HG03521 (cell line): ENCODE data around the gene COBL.

Source experiments
- ATAC-seq: cut with Tn5 transposase; IDR thresholded peaks from one replicate; pipeline ENCODE4 v1.9.1; 2021; ENCODE audit warnings: mild to moderate bottlenecking, moderate library complexity; ENCODE audit not compliant: unreplicated experiment

Gene COBL

DNA sequence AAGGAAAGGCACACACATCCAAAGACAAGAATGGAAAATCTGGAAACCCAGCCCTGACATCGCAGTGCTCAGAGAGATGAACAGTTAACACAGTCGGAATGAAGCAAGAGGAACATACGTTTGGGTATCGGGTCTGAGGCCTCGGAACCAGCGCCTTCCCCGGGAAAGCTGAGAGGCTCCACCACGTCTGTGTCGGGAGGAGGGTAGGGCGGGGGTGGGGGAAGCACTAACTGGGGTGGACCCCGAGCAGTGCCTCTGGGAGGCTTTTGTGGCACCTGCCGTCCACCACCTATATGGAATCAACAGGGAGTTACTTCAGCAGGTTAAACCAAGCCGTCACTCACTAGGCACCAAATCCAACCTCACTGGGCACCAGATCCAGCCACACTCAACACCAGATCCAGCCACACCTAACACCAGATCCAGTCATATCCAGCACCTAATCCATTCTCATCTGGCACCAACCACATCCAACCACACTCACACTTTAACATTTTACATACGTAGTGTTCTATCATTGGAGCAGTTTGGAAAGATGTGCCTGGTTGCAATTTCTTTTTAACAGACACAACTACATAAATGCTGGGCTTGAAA is 233.6 kb downstream of the COBL start:
- no peak for ATAC-seq

DNA sequence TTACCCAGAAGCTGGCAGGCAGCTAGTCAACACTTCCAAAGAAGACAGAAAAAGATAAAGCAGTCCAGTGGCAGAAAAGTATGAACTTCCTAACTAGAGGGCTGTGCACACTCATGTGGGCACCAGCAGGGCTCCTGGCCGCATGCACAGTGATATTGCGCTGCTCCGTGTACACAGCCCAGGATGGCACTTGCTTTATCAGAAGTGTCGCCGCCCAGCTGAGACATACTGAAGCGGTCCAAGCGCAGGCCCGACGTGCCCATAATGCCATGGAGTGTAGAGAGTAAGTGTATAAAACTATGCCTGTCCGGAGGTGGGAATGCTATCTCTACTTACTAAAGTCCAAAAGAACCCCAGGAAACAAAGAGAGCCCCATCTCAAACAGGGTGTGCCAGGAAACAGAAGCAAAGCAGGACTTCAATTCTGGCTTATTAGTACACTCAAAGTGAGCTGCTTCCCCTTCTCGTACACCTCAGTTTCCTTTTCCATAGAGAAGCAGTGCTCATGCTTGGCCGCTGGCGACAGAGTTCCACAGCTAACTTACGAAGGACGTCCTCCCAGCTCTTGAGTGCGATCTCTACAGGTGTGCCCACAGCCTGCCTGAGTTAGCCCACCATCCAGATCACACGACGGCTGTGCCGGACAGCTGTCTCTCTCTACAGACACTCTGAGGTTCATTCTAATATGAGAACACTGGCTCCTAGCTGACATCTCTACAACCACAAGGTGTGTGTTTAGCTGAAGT is 234.3 kb downstream of the COBL start:
- no peak for ATAC-seq

DNA sequence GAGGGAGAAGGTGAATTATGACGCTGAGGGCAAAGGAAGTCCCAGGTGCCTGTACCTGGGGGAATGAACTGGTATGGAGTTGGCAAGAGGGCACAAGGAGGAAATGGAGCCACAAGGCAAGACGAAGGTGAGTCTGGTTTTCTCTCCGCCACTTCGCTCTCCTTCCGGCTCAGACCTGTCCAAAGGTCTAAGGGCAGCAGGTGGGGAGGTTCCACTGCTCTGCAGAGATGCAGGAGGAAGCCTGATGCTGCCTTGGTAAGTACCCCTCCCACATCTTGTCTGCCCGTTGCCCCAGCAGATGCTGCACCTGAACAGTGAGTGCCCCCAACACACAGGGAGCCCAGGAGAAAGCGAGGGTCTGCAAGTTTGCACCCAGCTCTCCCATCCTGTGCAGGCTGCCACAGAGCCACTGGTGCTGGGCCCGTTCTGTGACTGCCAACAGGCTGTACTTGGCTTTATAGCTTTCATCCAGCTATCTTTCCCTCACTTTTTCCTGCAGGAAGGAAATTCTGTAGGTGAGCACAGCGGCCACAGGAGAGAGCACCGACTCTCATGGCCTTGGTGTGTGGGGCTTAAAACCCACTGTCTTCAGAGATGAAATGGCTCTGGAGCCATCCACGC is 235.2 kb downstream of the COBL start:
- no peak for ATAC-seq

DNA sequence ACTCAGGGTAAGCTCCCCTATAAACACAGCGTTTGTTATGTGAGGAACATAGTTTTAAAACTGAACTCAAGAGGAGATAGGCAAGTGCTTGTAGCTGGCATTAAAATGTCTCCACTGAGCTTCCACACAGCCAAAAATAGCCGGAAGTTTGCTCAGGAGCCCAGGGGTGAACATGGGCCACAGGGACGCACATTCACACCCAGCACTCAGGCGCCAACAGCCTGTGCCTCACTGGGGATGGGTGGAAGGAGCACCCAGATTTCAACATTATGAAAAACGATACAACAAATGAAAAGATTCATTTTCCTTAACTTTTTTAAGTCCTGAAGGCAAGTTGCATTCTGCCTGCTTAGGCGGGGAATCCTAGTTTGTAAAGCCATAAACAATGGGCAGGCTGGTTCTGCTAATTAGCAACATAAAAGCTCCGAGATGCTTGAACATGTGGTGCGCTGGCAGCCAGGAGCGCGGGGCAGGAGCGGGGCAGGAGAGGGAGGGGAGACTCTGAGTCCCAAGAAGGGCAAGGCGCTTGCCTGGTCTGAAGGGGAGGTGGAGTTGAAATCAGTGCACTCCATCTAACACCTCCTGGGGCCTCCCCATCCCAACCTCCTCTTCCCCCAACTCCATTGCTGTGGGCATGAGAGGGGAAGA is 235.9 kb downstream of the COBL start:
- ATAC-seq = no peak

DNA sequence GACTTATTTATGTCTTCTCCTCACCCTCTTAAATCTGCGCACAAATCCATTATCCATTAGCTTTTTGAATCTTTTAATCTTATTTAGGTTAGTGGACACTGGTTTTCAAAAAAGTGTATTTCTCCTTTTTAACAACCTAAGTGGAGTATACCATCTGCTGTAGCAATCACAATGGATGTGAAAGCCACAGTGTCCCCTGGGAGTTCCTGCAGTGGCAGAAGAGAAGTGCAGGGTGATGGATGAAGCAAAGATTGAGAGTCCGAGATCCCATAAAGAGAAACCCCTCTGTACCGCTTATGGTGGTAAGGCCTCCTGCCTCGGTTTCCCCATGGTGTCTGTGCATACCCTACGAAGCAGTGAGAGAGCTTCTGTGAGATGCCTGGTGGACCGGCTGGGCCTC is 236.4 kb downstream of the COBL start:
- ATAC-seq = no peak

DNA sequence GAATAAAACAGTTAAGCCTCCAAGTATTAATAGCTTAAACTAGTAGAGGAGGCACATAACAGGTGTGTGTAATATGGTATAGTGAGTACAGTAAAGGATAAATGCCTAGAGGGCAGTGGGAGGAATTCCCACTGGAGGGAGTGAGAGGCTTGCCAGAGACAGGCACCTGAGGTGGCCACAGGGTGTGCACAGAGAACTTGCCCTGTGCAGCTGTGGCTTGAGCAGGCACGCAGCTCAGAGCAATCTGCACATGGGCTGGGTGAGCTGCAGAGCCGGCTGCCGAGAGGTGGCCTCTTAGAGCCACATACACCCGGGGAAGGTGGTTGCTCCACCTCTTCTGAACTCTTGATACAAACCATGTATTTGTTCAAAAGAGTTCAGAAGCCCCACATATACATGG is 237.1 kb downstream of the COBL start:
- no peak for ATAC-seq

DNA sequence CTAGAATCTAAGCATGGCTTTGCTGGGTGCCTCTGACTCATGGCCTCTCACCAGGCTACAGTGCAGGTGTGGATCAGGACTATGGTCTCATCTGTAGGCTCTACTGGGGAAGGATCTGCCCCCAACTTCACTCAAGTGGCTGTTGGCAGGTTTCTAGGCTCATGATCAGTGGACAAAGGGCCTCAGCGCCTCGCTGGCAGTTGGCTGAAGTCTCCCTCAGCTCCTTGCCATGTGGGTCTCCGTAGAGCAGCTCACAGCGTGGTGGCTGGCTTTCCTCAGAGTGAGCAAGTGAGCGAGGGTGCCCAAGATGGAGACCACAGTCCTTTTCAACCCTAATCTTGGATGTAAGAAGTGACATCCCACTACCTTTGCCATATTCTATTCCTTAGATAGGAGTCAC is 238.0 kb downstream of the COBL start:
- ATAC-seq = no peak

DNA sequence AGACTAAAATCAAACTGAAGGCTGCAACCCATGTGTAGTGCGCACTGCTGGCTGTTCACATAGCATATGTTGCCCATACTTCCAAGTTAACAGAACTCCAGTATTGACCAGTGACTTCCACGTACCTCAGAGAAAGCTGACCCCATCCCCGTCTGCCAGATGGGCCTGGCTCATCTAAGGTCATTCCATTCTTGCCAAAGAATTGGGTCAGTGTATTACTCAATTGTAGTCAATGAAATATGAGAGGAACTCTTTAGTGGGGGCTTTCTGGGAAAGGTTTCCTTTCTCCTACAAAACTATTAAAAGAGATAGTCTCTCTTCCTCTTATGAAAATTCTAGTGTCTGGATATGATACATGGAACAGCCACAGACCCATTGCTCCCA is 238.6 kb downstream of the COBL start:
- ATAC-seq = no peak

DNA sequence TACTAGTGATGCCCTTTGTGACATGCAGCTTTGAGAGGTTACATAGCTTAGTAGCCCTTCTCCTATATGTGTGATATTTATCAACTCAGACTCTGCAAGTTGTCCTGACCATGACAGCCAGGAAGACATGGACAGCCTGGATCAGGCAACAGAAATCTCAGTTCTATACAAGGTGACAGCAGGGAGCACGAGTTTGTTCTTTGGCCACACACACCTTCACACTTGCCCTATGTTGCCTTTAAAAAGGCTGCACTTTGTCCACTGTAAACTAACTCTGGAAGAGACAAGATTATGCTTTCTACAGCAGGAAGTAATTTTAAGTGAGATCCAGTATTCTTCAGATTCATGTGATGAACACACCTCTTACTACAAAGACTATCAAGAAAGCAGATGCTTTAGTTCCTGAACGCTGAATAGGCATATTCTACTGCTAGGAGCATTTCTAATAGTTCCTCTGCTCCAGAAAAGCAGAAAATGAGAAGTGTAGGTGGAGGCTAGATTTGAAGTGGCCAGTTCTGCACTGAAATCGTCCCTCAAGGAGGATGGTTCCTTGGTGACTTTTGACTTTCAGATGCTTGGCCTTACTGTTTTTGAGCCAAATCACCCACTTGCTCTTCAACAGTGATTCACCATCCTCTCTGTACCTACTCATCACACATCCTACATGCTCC is 239.2 kb downstream of the COBL start:
- ATAC-seq = no peak

DNA sequence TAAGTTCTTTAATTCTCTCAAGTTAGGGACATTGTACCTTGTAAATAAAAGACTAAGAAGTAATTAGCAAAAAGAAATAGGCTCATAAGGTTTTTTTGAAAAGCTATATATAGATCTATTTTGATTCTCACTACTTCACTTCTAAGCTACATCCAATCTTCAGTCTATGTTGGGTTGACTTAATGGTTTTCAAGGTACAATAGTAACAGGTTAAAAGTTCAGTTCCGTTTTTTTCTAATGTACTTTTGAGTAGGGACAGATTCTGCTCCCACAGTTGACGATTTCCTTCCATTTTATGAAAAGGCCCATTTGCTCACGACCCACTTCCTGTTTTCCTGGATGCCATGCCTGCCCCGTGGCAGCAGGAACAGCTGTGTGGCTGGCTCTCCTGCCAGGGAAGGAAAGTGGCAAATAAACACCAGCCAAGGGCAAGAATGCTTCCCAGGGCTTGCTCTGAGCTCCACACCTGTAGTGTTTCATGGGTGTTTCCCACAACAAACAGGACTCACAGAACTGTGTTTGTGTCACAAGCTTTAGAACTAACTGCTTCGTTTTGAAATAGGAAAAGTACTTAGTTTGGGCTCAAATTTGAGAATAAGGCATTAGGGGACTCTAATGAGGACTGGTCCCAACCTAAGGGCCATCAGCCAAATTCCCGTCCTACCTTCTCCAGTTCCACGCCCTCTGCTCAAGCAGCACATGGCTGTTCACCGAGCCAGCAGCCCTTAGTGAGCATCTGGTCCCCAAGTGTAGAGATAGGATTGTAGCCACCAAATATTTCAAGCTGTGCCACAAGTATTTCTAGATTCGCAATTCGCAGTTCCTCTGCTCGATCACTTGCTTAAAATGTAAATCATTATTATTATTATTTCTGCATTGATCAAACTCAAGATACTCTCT is 240.7 kb downstream of the COBL start:
- ATAC-seq = no peak

DNA sequence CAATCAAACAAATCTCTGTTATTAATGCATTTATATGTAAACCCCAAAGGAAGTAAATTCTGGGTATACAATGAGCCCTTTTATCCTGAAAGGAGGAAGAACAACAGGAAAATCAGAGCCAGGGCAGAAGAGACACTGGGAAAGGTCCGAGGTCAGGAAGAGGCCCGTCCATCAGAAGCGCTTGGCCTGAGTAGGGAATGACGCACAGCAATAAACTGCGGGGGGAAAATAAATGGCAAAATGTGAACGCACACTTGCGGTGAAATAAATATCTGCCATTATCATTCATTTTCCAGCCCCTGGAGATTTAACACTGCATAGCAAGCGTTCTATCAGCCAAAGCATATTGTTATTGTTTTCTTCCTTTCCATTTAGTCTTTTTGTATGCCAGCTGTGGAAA is 243.4 kb downstream of the COBL start:
- no peak for ATAC-seq

DNA sequence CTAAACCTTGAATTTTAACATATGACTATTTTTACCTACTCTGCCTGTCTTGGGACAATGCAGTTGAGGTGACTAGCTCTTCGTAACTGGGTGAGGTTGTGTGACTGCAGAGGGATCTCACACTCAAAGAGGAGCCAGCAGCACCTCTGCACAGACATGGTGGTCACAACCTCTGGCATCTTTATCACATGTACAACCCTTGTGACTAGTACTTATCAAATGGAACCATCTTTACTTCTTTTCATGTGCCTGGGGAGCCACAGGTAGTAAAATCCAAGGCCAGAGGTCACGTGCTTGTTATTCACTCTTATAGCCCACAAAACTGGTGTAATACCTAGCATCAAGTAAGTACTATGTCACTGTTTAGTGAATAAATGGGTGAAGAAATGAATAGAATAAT is 244.3 kb downstream of the COBL start:
- ATAC-seq = no peak

DNA sequence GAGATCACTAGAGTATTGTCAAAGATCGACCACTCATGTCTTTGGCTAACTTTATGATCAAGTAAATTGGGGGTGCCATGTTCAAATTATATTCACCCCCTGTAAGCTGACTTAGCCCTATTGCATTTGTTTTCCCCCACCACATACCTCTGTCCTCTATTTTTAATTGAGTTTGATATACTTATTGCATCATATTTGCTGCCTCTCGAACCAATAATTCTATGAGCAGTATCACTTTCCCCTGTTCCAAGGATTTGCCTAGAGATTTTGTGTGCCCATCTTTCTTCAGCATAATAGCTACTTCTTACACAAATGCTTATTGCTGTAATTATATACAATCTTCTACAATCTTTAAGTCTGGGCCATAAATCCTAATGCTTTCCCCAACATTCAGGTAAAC is 245.2 kb downstream of the COBL start:
- no peak for ATAC-seq

DNA sequence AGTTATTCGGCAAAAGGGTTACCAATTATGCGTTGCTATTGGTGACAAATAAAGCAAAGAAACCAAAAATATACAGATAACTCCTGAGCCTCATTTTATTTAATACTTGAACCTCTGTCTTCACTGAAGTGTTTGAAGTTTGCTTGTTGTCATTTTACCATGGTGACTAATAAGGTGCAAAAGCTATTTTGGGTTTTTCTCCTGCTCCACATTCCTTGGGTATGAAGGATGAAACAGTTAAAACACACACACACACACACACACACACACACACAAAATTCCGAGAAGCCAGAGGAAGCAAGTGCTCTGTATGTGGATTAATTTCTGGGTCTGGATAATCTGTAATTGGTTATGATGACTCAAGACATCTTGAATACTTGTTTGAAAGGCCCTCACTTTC is 246.5 kb downstream of the COBL start:
- ATAC-seq = no peak

DNA sequence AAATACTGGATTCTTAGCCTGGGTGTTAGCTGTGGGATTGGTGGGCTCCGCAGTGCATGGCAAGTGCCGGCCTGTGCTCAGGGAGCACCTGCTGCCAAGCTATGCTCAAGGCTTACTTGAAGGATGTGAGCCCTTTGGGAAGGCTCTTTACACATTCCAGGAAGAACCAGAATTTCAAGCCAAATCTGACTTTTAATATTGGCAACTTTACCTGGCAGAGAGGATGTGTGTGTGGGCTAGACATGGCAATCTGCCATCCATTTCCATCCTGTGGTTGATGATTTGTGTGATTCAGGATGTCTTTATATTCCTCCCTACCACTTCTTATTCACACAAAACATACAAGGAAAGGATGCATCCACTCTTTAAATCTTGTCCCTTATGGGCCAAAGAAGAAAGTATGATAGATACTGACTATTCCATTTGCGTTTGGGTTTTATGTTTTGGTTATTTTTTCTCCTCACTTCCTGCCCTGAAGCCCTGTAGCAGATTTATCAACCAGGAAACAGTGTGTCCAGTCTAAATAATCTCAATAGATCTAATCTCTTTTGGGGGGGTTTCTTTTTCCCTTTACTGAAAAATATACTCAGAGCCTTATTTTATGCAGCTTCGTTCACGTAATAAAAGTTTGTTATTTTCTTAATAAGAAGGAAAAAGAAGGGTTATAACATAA is 247.1 kb downstream of the COBL start:
- ATAC-seq = no peak

DNA sequence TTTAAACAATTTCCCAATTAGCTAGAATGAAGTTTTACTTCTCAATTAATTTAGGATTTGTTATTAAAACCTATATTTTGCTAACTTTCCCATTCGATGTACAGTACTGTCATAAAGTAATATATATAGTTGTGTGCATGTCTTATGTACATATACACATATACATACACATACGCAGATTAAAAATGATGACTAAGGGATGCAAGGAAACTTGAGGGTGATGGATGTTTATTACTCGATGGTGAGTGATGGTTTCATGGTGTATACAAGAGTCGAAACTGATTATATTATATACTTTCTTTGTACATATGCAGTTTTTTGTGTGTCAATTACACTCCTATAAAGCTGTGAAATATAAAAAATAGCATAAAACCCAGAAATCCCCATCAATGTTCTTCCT is 248.2 kb downstream of the COBL start:
- no peak for ATAC-seq

DNA sequence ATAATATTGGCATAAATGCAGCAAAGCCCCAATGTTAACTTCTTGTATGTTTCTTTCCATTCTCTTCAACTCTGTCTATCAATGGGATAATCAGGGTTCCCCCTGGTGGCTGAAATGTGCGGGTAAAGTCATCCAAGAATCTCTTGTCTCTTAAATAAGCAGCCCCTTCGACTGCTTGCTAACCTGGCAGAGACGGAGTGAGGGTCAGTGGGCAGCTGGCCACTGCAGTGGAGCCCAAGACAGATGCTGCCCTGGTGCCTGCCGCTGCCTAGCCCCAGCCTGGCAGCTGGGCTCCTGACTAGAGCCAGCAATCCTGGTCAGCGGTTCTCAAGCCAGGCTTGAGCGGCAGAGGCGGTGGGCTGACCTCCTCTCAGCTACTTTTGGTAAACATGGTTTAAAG is 248.9 kb downstream of the COBL start:
- no peak for ATAC-seq

DNA sequence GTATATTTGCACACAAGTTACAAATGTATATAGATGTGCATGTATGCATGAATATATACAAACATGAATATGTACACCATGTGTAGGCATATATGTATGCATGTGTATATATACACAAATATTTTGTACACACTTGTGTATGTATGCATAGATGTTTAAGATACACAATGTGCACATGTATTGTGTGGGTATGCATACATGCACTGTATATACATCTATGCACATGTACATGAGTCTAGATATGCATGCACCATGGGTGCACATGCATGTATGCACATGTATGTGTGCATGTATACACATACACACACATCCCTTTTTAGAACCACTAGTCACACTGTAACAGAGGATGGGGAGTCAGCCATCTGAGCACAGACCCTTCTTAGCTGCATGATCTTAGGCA is 249.4 kb downstream of the COBL start:
- no peak for ATAC-seq

DNA sequence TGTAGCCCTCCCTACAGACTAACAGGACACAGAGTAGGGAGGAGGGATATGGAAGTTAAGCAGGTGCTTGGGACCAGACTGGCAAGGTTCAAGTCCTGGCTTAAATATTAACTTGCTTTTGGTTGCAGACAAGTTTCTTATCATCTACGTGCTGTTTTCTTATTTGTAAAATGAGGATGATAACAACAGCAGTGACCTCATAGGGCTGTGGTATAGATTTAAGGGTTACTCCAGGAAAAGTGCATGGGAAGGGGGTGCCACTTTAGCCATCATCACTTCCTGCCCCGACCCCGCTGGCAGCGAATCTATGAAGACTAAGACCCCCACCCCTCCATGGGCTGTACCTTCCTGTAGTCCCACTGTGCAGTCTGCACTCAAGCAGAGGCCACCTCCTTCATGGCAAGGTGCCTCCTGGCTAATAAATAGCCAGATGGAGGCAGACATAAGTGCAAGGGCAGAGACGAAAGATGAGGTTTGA is 250.2 kb downstream of the COBL start:
- ATAC-seq = no peak

DNA sequence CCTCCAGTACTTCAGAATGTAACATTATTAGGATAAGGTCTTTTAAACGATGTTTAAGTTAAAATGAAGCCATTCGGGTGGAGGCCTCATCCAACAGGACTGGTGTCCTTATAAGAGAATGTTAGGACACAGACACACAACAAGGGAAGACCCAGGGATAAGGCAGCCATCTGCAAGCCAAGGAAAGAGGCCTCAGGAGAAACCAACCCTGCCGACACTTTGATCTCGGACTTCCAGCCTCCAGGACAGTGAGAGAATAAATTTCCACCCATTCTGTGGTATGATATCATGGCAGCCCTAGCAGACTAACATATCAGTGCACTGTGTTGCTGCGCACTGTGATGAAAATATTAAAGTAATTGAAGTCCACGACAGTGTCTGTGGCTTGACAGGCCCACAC is 250.8 kb downstream of the COBL start:
- ATAC-seq = no peak
